ENCODE data around the gene TBX15.

Gene TBX15

GRCh38 chr1:118945489-118945888 is 42.7 kb downstream of the TBX15 start:
- Histone ChIP-seq H3K36me3 (ENCODE audit: insufficient read depth, low read length) (no peaks in the 10 kb centered on the region), H3K9me3 (ENCODE audit: control insufficient read depth, insufficient read depth, low read length) (no peaks in the 10 kb centered on the region; the same call in 1 of the 2 replicates), H3K9ac (ENCODE audit: low read depth, low read length) (no peak overlapping the region), H3K4me1 (ENCODE audit: insufficient read depth, low read length) (no peaks in the 10 kb centered on the region)

- no peaks in the 10 kb centered on the region for H3K4me1 ChIP-seq (ENCODE audit: insufficient read depth, low read length)
- no peak overlapping the region for H3K9ac ChIP-seq (ENCODE audit: low read depth, low read length)
- H3K36me3 ChIP-seq (ENCODE audit: insufficient read depth, low read length), result no peaks in the 10 kb centered on the region
- no peaks in the 10 kb centered on the region; the same call in 1 of the 2 replicates for H3K9me3 ChIP-seq (ENCODE audit: control insufficient read depth, insufficient read depth, low read length)
Observed at GRCh38 chr1:118944546-118944945, 43.6 kb downstream of the TBX15 start.

GRCh38 chr1:118944133-118944532 is 44.0 kb downstream of the TBX15 start:
- no peaks in the 10 kb centered on the region for H3K36me3 ChIP-seq (ENCODE audit: insufficient read depth, low read length)
- H3K4me1 ChIP-seq (ENCODE audit: insufficient read depth, low read length), result no peaks in the 10 kb centered on the region
- no peak overlapping the region for H3K9ac ChIP-seq (ENCODE audit: low read depth, low read length)
- no peaks in the 10 kb centered on the region; the same call in 1 of the 2 replicates for H3K9me3 ChIP-seq (ENCODE audit: control insufficient read depth, insufficient read depth, low read length)

GRCh38 chr1:118940957-118941356 is 47.2 kb downstream of the TBX15 start:
- Histone ChIP-seq H3K9me3 (ENCODE audit: control insufficient read depth, insufficient read depth, low read length) (no peaks in the 10 kb centered on the region), H3K9ac (ENCODE audit: low read depth, low read length) (no peak overlapping the region)

DNA sequence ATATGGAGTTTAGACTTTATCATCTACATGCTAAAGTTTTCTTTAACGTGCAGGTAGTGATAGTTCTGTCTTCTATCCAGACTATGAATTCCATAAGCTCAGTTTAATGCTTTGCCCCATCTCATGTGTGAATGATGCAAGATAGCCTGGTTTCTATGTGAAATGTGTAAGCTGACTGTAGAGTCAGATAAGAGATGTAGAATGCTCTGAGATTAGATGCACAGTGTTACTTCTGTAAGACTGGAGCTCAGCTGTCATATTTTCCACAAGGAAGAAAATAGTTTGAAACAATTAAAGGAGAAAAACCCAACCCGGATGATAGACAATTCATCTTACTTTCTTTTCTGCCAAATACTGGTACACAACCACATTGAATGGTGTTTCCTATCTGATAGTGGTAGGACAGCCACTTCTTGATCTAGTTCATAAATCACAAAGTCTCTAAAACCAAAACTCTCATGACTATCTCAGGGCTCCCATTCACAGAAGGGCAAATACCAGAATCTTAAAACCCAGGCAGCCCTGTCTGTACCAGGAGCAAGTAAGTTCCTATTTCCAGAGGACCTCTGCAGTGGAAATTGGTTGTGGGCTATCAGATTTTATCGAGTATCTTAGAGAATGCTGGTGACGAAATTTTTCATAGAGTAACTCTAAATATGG is 50.6 kb downstream of the TBX15 start:
- H3K9ac ChIP-seq (ENCODE audit: low read depth, low read length), result no peak overlapping the region
- H3K36me3 ChIP-seq (ENCODE audit: insufficient read depth, low read length), result no peaks in the 10 kb centered on the region; the same call in 1 of the 2 replicates
- 0 out of 2 replicates have a peak, but pooled peaks cover 2% of the 10 kb centered on the region for H3K4me1 ChIP-seq (ENCODE audit: insufficient read depth, low read length)
- H3K9me3 ChIP-seq (ENCODE audit: control insufficient read depth, insufficient read depth, low read length), result no peaks in the 10 kb centered on the region

More at GRCh38 chr1:118940957-118941356, 47.2 kb downstream of the TBX15 start:
- Histone ChIP-seq H3K36me3 (ENCODE audit: insufficient read depth, low read length) (no peaks in the 10 kb centered on the region), H3K4me1 (ENCODE audit: insufficient read depth, low read length) (0 out of 2 replicates have a peak, but pooled peaks cover 2% of the 10 kb centered on the region)

- Histone ChIP-seq H3K9ac (ENCODE audit: low read depth, low read length) (no peak overlapping the region), H3K9me3 (ENCODE audit: control insufficient read depth, insufficient read depth, low read length) (no peaks in the 10 kb centered on the region)
Observed at GRCh38 chr1:118934706-118935105, 53.4 kb downstream of the TBX15 start.

DNA sequence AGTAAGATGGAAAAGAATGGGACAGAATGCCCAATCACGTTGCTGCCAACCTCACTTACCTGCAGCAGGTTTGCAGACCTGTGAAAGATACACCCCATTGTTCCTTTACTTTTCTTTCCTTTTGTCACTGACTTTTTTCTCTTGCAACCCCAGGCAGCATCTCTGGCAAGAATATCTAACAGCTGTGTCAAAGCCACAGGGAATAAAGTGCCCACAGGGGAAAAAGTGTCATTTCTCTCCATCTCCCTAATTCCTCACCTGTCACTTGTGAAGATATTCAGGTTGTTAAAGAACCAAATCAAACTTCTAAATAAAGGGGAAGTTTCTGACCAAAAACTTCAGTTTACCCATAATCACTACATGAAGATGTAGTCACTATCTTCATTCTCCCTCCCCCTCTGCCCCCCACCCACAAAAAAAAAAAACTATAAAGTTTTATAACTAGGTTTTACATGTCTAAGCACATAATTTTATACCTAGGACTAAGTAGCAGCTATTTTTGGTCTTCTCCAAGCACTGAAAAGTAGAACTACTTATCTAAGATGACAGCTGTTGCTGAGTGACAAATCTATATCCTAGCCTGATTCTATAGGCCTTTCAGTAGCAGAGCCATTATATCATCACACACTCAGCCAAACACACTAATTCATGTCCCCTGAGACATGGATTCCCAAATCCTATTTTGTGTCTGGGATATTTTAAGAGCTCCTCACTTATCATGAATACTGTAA is 54.9 kb downstream of the TBX15 start:
- H3K4me1 ChIP-seq (ENCODE audit: insufficient read depth, low read length), result no peaks in the 10 kb centered on the region
- no peak overlapping the region for H3K9ac ChIP-seq (ENCODE audit: low read depth, low read length)
- no peaks in the 10 kb centered on the region; the same call in 1 of the 2 replicates for H3K36me3 ChIP-seq (ENCODE audit: insufficient read depth, low read length)
- no peaks in the 10 kb centered on the region for H3K9me3 ChIP-seq (ENCODE audit: control insufficient read depth, insufficient read depth, low read length)

More at GRCh38 chr1:118934706-118935105, 53.4 kb downstream of the TBX15 start:
- 0 out of 2 replicates have a peak, but pooled peaks cover 2% of the 10 kb centered on the region for H3K4me1 ChIP-seq (ENCODE audit: insufficient read depth, low read length)
- H3K36me3 ChIP-seq (ENCODE audit: insufficient read depth, low read length), result no peaks in the 10 kb centered on the region; the same call in 1 of the 2 replicates

DNA sequence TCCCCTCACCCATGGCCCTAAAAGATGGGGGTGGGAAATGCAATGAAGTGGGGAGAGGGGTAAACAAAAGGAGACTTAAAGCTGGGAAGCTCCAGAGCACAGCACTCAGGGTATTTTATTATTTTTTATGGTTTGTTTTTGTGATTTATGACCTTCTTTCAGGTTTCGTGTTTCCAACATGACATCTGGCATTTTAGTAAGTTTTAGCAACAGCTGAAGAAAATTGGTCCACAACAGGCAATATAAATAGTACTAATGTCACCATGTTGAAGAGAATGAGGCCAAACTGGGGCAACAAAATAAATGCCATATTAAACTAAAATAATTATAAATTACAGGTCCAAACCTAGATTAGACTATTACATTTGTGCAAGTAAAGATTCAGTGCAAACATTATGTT is 56.3 kb downstream of the TBX15 start:
- Histone ChIP-seq H3K9ac (ENCODE audit: low read depth, low read length) (no peak overlapping the region), H3K4me1 (ENCODE audit: insufficient read depth, low read length) (no peaks in the 10 kb centered on the region), H3K9me3 (ENCODE audit: control insufficient read depth, insufficient read depth, low read length) (no peaks in the 10 kb centered on the region), H3K36me3 (ENCODE audit: insufficient read depth, low read length) (no peaks in the 10 kb centered on the region; the same call in 1 of the 2 replicates)

DNA sequence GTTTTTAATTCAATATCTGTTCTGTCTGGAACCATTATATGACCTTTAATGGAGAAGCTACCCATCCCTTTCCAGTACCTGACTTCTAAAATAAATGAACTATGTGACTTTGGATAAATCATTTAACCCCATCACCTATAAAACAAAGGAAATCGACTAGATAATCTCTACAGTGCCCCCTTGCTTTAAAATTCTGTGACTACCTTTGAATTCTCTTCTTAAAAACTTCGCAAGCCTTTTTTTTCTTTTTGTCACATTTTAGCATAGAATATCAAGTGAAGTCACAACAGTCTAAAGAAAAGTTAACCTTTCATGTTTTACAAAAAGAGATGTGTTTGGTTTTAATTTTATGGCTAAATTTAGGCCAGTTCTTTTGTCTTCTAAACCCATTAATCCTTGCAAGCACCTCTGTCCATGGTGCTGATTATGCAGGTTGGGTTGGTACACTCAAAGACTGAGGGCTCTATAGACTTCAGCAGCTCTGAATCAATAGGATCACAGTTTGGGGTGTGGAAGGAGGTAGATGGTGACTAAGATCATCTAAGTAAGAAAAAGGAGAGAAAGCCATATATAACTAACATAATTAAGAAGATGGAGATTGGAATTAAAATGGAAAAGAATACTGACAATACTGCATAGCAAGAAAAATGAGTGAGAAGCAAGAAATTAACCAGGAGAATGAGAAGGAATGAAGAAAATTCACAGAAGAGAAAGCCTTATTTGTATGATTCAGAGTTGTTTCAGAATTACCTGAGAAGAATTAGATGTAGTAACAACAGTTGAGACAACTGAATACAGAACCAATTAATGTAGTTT is 59.2 kb downstream of the TBX15 start:
- Histone ChIP-seq H3K36me3 (ENCODE audit: insufficient read depth, low read length) (no peaks in the 10 kb centered on the region; the same call in 1 of the 2 replicates), H3K4me1 (ENCODE audit: insufficient read depth, low read length) (no peaks in the 10 kb centered on the region), H3K9ac (ENCODE audit: low read depth, low read length) (no peak overlapping the region), H3K9me3 (ENCODE audit: control insufficient read depth, insufficient read depth, low read length) (no peaks in the 10 kb centered on the region)

- H3K9ac ChIP-seq (ENCODE audit: low read depth, low read length), result no peak overlapping the region
- H3K36me3 ChIP-seq (ENCODE audit: insufficient read depth, low read length), result no peaks in the 10 kb centered on the region
- no peaks in the 10 kb centered on the region for H3K9me3 ChIP-seq (ENCODE audit: control insufficient read depth, insufficient read depth, low read length)
- H3K4me1 ChIP-seq (ENCODE audit: insufficient read depth, low read length), result no peaks in the 10 kb centered on the region; the same call in 1 of the 2 replicates
Observed at GRCh38 chr1:118927427-118928187, 60.5 kb downstream of the TBX15 start.

GRCh38 chr1:118926261-118926660 is 61.9 kb downstream of the TBX15 start:
- H3K36me3 ChIP-seq (ENCODE audit: insufficient read depth, low read length), result no peaks in the 10 kb centered on the region
- H3K4me1 ChIP-seq (ENCODE audit: insufficient read depth, low read length), result peaks cover 9% of the 10 kb centered on the region
- H3K9me3 ChIP-seq (ENCODE audit: control insufficient read depth, insufficient read depth, low read length), result no peaks in the 10 kb centered on the region
- H3K9ac ChIP-seq (ENCODE audit: low read depth, low read length), result no peak overlapping the region

GRCh38 chr1:118925651-118926050 is 62.5 kb downstream of the TBX15 start:
- peaks cover 15% of the 10 kb centered on the region for H3K4me1 ChIP-seq (ENCODE audit: insufficient read depth, low read length)

GRCh38 chr1:118923319-118923718 is 64.8 kb downstream of the TBX15 start:
- no peaks in the 10 kb centered on the region for H3K9me3 ChIP-seq (ENCODE audit: control insufficient read depth, insufficient read depth, low read length)
- no peaks in the 10 kb centered on the region for H3K36me3 ChIP-seq (ENCODE audit: insufficient read depth, low read length)
- no peak overlapping the region for H3K9ac ChIP-seq (ENCODE audit: low read depth, low read length)

More at GRCh38 chr1:118925651-118926050, 62.5 kb downstream of the TBX15 start:
- no peak overlapping the region for H3K9ac ChIP-seq (ENCODE audit: low read depth, low read length)
- no peaks in the 10 kb centered on the region for H3K36me3 ChIP-seq (ENCODE audit: insufficient read depth, low read length)
- H3K9me3 ChIP-seq (ENCODE audit: control insufficient read depth, insufficient read depth, low read length), result no peaks in the 10 kb centered on the region

More at GRCh38 chr1:118923319-118923718, 64.8 kb downstream of the TBX15 start:
- H3K4me1 ChIP-seq (ENCODE audit: insufficient read depth, low read length), result peaks cover 30% of the 10 kb centered on the region
